ENCODE results near the gene BRD1.

The BRD1 gene

DNA sequence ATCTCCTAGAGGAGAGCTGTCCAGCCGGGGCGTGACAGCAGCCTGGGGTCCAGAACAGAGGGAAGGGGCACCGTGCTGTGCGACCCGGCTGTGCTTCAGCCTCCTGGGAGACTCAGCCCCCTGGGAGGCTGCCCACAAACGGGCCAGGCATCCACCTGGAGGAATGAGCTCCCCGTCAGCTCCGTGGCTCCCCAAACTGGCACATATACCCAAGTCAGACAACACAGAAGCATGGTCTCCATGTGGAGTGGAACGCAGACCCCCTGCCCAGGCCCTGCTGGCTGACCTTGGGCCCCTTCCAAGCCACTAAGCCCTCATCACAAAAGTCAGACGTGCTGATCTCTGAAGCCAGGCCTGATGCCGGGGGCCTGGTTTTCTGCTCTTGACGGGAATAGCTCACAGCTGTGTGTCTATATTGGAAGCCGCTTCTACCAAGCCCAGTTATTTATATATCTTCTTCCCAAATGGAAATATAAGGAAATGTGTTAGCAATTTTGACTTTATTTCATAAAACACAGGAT, 91.7 kb downstream of the BRD1 start:
- no peak overlapping the region for H3K27ac ChIP-seq
- TF ChIP-seq, protein P1, sequence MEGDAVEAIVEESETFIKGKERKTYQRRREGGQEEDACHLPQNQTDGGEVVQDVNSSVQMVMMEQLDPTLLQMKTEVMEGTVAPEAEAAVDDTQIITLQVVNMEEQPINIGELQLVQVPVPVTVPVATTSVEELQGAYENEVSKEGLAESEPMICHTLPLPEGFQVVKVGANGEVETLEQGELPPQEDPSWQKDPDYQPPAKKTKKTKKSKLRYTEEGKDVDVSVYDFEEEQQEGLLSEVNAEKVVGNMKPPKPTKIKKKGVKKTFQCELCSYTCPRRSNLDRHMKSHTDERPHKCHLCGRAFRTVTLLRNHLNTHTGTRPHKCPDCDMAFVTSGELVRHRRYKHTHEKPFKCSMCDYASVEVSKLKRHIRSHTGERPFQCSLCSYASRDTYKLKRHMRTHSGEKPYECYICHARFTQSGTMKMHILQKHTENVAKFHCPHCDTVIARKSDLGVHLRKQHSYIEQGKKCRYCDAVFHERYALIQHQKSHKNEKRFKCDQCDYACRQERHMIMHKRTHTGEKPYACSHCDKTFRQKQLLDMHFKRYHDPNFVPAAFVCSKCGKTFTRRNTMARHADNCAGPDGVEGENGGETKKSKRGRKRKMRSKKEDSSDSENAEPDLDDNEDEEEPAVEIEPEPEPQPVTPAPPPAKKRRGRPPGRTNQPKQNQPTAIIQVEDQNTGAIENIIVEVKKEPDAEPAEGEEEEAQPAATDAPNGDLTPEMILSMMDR (conservative IDR thresholded peaks at IDR 0.05), result no peak

DNA sequence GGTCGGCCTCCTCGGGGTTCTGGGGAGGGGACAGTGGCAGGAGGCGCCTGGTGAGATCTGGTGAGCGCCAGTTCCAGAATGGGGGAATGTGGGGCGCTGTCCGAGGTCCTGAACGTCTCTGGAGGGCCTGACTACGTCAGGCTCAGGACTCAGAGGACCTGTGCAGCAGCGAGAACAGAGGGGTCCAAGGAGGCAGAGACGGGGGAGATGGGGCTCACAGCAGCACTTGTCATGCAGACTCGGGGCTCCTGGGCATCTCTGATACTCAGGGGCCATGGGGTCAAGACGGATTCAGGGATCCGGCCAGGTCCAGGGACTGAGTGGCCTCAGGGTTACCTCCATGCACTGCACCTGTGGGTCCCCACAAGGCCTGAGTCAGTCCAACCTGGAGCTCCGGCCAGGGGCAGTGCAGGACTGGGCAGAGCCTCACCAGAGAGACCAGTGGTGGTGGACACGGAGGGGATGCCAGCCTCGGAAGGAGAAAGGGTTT, 92.2 kb downstream of the BRD1 start:
- TF ChIP-seq, protein P1 (conservative IDR thresholded peaks at IDR 0.05), result no peak
- no peak overlapping the region for H3K27ac ChIP-seq

DNA sequence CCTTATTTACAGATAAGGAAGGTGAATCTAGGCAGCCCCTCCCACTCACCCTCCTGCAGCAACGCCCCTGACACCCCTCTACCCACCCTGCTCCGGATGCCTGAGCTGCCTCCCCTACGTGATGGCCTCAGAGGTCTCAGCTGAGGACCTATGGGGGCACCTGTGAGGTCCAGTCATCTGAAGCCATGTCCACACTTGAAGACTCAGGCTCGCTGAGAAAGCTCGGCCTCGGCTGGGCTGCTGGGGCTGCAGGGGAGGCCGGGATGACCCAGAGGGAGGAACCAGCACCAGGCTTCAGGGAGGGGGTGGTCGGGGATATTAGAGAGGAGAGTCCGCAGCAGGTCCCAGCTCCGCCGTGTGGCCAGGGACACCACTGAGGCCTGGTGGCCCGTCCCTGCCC, 92.8 kb downstream of the BRD1 start:
- no peak overlapping the region for H3K27ac ChIP-seq
- TF ChIP-seq, protein P1 (conservative IDR thresholded peaks at IDR 0.05), result no peak

DNA sequence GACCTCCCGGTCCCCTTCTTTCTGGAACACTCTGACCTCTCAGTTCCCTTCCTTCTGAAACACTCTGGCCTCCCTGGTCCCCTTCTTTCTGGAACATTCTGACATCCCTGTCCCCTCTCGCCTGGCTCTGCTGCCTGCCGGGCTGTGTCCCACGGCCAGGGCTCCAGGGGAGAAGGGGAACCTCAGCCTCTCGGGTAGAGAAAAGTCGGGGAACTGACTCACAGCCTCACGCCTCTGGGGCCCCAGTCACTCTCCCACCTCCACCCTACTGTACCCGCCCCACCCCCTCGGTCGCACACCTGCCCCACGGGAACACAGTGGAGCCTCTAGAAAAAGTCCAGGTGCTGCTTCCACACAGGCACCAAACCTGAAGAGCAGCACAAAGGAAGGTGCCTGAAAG, 93.3 kb downstream of the BRD1 start:
- TF ChIP-seq, protein P1 (conservative IDR thresholded peaks at IDR 0.05), result no peak
- H3K27ac ChIP-seq, result no peak overlapping the region

DNA sequence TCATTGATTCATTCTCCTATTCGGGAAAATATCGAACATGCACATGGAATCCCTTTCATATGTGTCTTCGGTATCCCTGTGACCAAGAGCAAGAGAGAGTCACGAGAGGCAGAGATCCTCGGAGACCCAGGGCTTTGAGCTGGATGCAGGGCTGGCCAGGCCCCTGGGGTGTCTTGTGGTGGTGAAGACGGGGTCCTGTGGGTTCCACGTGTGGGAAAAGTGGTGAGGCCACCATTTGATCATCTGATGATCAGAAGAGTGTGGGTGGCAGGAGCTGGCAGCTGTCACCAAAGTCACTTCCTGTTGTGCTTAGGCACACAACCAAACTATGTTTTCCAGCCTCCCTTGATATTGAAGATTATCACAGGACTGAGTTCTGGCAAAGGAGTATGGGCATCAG, 94.0 kb downstream of the BRD1 start:
- H3K27ac ChIP-seq, result no peak overlapping the region
- TF ChIP-seq, protein P1 (conservative IDR thresholded peaks at IDR 0.05), result no peak

DNA sequence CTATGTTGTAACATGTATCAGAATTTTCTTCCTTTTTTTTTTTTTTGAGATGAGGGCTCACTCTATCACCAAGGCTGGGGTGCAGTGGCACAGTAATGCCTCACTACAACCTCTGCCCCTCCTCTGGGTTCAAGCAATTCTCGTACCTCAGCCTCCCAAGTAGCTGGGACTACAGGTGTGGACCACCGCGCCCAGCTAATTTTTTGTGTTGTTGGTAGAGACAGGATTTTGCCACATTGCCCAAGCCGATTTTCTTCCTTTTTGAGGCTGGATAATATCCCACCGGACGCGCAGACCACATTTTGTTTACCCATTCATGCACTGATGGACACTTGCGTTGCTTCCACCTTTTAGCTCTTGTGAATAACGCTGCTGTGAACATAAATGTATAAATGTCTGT, 97.0 kb downstream of the BRD1 start:
- TF ChIP-seq, protein P1 (conservative IDR thresholded peaks at IDR 0.05), result no peak
- H3K27ac ChIP-seq, result no peak overlapping the region

DNA sequence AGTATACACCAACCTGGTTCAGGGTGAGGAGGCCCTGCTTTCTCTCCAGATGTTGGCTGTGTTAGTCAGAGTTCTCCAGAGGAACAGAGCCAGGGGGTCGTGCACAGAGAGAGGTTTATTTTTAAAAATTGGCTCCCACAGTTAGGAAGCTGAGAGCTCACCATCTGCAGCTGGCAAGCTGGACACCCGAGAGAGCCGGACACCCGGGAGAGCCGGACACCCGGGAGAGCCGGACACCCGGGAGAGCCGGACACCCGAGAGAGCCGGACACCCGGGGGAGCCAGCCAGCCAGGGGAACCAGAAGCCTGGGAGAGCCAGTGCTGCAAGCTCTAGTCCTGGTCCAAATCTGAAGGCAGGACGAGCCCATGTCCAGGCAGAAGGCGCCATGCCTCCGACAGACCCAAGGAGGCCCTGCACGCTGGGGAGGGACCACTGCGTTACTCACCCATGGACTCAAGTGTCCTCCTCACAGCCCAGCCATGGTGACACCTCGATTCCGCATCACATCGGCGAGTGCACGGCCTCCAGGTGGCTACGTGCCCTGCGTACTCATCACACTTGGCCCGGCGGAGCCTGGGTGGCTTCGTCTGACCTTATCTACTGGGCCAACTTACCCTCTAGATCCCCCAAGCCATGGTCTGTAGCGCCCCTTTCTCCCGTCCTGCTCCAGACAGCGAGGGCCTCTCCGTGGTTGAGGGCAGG, 99.0 kb downstream of the BRD1 start:
- H3K27ac ChIP-seq, result no peak overlapping the region
- TF ChIP-seq, protein P1 (conservative IDR thresholded peaks at IDR 0.05), result no peak
